SK-N-SH treated with all-trans-retinoic acid at 6 μM for 48 hours (cell line): ENCODE measurements around the gene KCNJ1.

Source experiments
- GLIS3 ChIP-seq: fragments of 250-450 bp; sonication (Bioruptor Pico); IDR thresholded peaks from 2 replicates; pipeline ENCODE4 v1.5.0; 2020; ENCODE audit warnings: mild to moderate bottlenecking, moderate library complexity
- ISL1 ChIP-seq: fragments of 250-450 bp; sonication (Bioruptor Pico); IDR thresholded peaks from 2 replicates; pipeline ENCODE4 v2.1.2; 2022; ENCODE audit warnings: mild to moderate bottlenecking, moderate library complexity
- RARB ChIP-seq: fragments of 250-450 bp; sonication (Bioruptor Pico); IDR thresholded peaks from 2 replicates; pipeline ENCODE4 v1.8.0; 2021; ENCODE audit warnings: mild to moderate bottlenecking, moderate library complexity
- ZFP30 ChIP-seq: fragments of 450-650 bp; formaldehyde crosslinking; IDR thresholded peaks from 2 replicates; pipeline ENCODE4 v1.5.0; 2022; ENCODE audit warnings: mild to moderate bottlenecking, moderate library complexity

DNA sequence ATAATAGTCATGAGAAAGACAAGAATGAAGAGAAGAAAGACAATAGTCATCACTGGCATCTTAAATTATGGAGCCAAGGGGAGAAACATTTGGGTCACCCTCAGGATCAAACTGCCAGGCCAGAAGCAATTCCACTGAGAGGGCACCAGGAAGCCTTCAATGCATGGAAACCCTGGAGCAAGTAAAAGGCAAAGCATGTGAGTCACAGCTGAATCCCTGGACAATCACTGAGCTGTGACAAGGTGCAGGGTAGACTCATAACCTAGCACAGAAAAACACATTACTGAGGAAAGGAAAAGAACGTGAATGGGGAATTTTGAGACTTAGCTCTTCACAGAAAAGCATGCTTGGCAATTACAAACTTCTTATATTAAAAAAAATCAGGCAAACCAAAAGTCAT is 1.6 kb downstream of the KCNJ1 start:
- TF ChIP-seq ISL1 (CRISPR knock-in tag): no peak
- TF ChIP-seq GLIS3 (CRISPR knock-in tag): no peak
- no peak for TF ChIP-seq ZFP30 (CRISPR knock-in tag)
- no peak for TF ChIP-seq RARB (CRISPR knock-in tag)
